Lower leg skin (tissue), 3 donors: ENCODE results near the gene OLFML3.

ENCODE experiments used
- CTCF ChIP-seq, 3 donors: fragments of 450-650 bp; IDR thresholded peaks; one replicate each; pipeline ENCODE4 v1.5.1; 2016; ENCODE audit warnings: antibody characterized with exemption in 3 of 3, mild to moderate bottlenecking in 3 of 3, moderate library complexity in 2 of 3
- POLR2A ChIP-seq, 2 donors: fragments of 450-650 bp; IDR thresholded peaks; one replicate each; pipeline ENCODE4 v1.6.1; 2016 to 2017; ENCODE audit warnings: antibody characterized with exemption in 2 of 2, mild to moderate bottlenecking in 1 of 2, moderate library complexity in 1 of 2

- TF ChIP-seq CTCF (IDR thresholded peaks at IDR 0.05): no peak
- no peak for TF ChIP-seq POLR2A (IDR thresholded peaks at IDR 0.05)
Measured at GRCh38 chr1:113998361-113998760, 19.1 kb downstream of the OLFML3 start.
